Measurements from ENCODE around the gene ATP2B2.

DNA sequence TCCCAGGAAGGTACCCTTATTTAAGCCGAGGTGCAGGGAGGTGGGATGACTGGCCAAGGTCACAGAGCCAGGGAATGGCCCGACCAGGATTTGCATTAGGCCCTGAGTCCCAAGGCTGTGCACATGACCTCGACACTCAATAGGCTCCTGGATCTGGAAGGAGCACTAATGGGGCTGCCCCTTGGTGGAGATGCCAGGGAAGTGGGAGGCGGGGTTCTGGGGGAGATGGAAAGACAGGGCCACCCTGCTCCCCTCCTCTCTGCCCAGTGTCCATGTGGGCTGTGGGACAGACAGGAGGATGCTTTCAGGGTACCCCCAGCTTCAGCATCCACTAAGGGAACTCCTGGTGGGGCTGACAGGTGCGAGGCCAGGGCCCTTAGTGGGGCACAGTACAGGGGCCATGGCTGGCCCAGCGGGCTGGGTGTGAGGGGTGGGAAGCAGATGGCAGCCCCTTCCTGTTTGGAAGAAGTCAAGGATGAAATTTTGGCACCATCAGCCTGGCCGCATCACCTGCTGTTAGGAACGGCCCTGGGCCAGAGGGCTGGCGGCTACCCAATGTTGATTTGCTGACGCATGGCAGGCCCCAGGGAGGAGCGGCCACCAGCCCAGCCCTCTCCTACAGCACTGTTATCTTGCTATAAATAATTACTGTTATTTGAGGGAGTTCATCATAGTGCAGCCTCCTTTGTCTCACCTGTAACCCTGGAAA lies 37.3 kb downstream of the ATP2B2 start:
- TF ChIP-seq, protein P1, sequence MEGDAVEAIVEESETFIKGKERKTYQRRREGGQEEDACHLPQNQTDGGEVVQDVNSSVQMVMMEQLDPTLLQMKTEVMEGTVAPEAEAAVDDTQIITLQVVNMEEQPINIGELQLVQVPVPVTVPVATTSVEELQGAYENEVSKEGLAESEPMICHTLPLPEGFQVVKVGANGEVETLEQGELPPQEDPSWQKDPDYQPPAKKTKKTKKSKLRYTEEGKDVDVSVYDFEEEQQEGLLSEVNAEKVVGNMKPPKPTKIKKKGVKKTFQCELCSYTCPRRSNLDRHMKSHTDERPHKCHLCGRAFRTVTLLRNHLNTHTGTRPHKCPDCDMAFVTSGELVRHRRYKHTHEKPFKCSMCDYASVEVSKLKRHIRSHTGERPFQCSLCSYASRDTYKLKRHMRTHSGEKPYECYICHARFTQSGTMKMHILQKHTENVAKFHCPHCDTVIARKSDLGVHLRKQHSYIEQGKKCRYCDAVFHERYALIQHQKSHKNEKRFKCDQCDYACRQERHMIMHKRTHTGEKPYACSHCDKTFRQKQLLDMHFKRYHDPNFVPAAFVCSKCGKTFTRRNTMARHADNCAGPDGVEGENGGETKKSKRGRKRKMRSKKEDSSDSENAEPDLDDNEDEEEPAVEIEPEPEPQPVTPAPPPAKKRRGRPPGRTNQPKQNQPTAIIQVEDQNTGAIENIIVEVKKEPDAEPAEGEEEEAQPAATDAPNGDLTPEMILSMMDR (IDR thresholded peaks at IDR 0.05; ENCODE audit: borderline replicate concordance, extremely low read depth, low read length, poor library complexity, severe bottlenecking), result no peak
- TF ChIP-seq EZH2 (IDR thresholded peaks at IDR 0.05; ENCODE audit: borderline replicate concordance, low read depth, low read length, severe bottlenecking), result no peak
